NCI-H524 (cell line): ENCODE data around the gene TLE2.
"Not testable (repeated sequence)": the region's sequence is repeated elsewhere in the genome, so short reads cannot be mapped to it uniquely, and the experiment has no call there.

Experiments
- DNase-seq, 2 experiments: peaks; one replicate each; lab custom pipeline; 2025; lab: John Stamatoyannopoulos, UW

The TLE2 gene

DNA sequence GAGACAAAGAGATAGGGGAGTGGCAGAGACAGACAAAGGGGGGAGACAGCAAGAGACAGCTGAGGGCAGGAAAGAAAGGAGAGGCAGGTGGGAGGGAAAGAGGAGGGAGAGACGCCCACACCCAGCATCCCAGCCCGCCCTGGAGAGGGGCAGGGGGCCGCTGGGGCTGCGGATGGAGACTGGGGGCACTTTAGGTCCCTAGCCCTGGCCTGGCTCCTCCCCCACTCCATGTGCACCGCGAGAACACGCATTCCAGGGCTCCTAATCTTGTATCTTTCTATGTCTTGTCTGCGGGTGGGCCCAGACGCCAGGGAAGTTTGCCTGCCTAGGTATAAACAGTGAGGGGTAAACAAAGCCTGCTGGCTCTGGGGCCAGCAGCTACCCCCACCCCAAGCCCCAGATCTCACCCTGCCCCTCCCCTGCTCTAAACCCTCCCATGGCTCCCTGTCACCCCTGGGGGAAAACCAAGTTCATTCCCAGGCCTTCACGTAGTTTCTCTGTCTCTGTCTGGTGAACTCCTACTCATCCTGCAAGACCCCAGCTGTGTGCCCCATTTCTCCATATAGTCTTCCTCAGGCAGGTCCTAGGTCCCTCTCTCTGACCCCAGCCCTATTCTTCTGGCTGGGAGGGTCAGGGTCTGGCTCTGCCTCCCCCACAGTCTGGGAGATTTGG is 27.5 kb upstream of the TLE2 start:
- no peak for DNase-seq

DNA sequence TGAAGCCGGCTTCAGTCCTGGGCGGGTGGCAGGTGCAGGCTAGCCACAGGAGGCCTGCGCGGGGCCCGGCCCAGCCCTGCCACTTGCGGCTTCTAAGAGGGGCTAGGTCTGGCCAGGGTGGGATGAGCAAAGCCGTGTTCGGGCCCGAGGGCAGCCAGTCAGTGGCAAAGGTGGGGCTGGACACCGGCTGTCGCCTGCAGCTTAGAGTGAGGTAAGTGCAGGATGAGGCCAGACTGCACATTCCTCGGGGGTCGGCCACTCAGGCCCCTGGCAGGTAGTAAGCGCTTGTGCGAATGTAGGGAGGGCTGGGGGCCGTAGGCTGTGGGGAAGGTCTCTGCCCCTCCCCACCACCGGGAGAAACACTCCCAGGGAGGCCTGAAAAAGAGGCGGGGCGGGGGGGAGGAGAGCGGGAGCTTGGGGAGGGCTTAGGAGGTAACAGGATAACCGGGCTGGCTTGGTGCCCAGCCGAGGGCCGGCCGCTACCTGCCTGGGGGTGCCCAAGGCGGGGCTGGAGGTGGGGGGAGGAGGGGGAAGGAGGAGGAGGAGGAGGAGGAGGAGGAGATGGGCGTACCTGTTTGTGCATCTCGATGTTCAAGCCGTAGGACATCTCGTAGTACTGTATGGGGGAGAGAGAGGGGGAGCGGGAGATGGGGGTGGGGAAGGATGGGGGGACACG is 26.8 kb upstream of the TLE2 start:
- DNase-seq: peak; percentile 44 to 75

DNA sequence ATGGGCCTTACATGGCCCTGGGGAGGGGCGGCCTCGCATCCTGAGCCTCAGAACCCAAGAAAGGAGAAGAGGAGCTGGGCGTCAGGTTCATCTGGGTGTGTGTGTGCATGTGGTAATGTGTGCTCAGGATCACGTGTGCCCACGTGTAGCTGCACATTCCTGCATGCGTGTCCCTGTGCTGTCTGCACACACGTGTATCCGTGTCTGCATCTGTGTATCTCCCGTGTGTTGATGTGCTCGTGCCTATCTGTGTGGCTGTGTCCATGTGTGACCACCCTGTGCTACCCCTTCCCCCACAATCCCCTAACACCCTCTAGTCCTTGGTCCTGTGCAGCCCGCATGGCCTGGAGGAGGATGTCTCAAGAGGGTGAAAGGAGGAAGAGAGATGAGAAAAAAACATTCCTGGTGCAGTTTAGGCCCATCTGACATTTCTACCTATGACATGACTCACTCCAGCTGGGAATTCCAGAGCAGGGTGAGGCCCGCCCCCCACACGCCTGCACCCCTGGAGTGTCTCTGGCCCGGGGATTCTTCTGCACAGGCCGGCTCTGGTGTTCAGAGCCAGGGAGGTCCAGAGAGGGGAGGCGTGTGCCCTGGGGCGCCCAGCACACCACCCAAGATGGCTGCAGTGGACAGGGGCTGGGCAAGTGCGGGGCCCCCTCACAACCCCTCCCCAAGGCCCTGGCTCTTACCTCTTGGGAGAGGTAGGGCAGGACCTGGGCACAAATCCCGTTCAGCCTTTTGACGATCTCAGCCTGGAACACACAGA is 26.1 kb upstream of the TLE2 start:
- DNase-seq: no peak

DNA sequence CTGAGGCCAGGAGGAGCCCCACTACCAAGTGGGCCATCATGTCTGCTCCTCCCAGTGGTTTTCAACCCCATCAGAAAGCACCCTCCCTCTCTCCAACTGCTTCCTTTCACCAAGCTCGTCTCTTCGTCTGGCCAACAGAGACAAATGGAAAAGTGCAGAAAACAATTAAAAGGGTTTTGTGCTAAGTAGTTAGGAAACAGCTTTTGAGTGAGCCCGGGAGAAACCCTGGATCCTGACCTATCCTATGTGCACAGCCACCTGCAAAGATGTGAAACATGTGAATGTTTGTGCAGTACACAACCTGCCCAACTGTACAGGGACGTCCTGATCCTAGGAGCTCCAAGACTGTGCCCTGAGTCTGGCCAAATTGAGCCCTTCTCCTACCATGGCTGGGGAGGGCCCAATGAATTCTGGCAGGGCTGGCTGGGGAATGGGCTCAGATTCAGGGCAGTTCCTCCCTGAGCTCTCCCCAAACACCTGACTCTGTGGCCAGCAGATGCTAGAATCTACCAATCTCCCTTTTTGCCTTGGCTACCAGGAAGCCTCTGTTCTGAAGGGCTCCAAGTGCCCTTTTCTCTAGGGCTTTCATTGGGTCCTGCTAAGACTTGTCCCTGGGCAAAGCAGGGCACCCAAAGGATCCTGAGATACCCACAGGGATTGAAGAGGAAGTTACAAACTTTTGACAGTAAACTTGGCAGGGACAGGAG is 25.3 kb upstream of the TLE2 start:
- no peak for DNase-seq

DNA sequence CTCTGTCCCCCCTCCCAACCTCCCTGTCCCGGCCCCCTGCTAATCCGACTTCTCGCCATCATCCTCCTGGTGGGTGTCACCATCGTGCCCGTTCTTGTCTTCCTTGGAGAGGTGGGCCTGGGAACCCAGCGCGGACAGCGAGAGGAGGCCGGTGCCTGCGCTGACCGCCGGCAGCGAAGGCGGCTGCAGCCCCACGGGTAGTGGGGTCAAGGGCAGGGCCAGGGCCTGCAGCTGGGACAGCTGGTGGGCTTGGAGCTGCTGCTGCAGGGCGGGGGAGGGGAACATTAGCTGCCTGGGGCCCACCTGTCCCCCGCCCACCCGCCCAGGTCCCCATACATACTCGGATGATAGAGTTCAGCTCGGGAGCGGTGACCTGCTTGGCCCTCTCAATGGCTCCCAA is 24.7 kb upstream of the TLE2 start:
- DNase-seq: no peak

DNA sequence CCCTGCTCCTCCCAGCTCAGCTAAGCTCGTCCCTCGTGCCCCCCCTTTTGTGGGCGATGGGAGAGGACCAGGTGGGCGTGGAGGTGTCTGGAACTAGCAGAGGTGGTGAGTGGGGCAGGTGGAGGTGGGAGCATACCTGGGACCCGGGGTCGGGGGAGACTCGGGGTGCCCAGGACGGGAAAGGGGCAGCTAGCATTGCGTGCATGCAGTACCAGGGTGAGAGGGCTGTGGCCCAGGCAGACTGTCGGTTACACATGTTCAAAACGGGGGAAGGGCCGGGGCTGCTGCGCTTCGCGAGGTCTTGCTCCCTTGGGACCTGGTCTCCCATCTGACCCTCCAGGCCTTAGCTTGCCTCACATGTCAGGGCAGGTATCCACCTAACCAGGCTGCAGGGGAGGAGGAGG is 24.1 kb upstream of the TLE2 start:
- no peak for DNase-seq

DNA sequence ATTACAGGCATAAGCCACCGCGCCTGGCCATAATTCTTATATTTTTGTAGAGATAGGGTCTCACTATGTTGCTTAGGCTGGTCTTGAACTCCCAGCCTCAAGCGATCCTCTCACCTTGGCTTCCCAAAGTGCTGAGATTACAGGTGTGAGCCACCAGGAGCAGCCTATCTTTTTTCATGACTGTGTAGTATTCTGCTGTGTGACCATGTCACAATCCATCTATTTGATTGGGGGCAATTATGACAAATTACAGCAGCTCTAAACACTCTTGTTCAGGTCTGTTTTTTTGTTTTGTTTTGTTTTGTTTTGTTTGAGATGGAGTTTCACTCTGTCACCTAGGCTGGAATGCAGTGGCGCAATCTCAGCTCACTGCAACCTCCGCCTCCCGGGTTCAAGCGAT is 20.9 kb upstream of the TLE2 start:
- not testable (repeated sequence) for DNase-seq

DNA sequence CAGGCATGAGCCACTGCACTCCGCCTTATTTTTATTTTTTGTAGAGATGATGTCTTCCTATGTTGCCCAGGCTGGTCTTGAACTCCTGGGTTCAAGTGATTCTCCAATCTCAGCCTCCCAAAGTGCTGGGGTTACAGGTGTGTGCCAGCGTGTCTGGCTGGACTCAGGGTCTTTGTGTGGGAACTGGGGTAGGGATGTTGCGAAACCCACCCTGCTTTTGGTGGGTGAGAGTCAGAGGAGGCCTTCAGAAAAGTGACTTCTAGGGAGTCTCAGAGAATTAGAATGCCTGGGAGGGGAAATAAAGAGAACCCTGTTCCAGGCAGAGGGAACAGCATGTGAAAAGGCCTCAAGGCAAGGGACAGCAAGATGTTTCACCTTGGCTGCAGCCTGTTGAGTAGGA is 20.0 kb upstream of the TLE2 start:
- no peak for DNase-seq

DNA sequence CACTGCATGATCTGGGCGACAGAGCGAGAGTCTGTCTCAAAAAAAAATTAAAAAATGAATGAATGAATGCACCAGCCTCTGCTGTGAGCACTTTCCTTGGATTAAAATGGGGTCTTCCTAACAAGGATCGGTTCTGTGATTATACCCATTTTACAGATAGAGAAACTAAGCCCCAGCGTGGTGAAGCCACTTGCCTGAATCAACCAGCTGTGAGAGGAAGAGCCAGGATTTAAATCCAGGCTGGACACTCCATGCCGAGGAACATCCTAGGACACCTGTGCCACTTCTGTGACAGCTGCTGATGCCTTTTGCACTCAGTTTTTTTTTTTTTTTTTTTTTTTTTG is 19.1 kb upstream of the TLE2 start:
- DNase-seq: peak in 1 of 2 experiments; percentile 68

DNA sequence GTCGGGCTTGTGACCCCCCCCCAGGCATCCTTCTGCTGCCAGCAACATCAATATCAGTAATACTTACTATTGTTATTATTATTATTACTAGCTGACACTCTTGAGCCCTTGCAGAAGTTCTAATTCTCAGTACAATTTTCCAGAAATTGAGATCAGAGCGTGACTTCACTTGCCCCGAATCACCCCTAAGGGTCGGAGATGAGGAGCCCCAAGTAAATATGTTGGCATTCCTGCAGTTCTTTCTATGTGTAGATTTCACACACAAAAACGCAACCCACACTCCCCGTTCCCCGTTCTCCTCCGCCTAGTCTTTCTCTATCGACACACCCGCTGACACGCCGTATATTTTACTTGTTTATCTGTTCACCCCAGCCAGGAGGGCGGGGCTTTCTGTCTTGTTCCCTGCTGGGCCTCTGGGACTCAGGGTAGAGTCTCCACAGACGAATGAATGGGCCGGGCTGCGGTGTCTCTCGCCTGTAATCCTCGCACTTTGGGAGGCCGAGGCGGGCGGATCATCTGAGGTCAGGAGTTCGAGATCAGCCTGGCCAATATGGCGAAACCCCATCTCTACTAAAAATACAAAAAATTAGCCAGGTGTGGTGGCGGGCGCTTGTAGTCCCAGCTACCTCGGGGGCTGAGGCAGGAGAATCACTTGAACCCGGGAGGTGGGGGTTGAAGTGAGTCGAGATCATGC is 18.6 kb upstream of the TLE2 start:
- peak; percentile 48 to 52 for DNase-seq

DNA sequence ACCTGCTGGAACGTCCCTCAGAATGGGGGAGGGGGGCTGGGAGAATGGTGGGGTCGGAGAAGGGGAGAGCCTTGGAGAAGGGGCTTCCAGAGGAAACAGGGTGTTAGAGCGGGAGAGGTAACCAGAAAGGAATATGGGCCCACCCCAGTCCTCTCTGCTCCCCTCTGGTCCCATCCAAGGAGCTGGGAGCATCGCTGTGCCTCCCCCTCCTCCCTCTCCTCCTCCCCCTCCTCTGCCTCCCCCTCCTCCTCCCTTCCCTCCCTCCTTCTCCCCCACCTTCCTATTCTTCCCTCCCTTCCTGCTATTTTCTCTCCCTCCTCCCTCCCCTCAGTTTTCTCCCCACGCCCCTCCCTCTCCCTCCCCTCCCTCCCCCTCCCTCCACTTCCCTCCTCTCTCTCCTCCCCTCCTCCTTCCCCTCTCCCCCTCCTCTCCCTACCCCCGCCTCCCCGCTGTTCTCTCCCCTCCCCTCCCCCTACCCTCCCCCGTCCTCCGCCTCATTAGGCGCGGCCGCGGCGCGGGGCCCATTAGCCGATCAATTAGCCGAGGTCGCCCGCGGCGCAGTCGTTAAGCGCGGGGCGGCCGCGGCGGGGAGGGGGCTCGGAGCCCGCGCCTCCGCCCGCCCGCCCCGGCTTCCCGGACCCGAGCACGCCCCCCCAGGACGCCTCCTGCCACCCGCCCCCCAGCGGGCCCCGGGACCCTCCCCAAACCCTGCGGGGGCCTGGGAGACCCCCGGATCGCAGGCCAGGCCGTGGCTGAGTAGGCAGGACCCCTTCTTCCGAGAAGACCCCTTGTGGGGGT is 17.8 kb upstream of the TLE2 start:
- peak; percentile 32 to 43 for DNase-seq

DNA sequence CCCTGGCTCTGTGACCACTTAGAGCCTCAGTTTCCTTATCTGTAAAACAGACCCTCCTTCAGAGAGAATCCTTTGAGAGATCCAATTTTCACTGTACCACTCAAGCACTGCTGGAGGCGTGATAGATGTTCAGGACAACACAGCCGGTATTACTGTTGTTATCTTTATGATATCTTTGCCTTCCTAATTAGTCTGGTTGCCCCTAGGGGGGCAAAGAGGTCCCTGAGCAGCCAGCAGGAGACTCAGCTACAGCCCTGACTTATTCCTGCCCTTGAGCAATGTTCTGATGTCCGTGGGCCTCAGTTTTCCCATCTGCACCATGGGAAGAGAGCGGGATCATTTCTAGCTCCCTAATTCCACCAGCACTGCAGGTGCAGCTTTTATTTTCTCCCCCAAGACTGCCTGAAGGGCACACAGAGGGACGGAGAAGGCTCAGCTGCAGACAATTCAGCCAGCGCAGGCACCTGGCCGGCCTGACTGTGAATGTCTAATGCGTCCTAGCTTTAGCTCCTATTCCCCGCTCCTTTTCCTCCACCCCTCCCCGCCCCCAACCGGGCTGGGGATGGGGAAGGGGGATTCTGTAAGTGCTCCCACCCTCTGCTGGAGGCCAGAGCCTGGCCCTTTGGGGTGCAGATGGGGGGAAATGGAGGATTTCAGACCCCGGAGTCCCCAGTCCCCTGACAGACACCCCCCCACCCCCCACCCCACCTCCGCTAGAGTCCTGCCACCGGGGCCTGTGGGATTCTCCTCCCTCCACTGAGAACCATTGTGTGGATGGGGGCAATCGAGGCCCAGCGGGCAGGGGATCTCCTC is 17.0 kb upstream of the TLE2 start:
- no peak for DNase-seq

DNA sequence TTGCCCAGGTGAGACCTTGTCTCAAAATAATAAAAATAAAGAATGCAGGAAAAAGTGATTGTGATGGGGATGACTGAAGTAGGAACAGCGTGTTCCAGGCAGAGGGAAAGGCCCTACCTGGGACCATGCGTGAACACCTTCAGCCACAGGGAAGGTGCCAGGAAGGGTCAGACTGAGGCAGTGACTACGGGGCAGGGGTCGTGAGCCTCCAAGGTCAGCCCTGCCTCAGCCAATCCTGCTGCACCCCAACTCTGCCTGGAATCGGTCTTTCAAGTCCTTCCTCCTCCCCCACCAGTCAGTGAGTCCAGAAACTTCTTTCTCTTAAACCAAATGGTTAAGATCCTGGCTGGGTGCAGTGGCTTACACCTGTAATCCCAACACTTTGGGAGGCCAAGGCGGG is 16.1 kb upstream of the TLE2 start:
- no peak for DNase-seq

DNA sequence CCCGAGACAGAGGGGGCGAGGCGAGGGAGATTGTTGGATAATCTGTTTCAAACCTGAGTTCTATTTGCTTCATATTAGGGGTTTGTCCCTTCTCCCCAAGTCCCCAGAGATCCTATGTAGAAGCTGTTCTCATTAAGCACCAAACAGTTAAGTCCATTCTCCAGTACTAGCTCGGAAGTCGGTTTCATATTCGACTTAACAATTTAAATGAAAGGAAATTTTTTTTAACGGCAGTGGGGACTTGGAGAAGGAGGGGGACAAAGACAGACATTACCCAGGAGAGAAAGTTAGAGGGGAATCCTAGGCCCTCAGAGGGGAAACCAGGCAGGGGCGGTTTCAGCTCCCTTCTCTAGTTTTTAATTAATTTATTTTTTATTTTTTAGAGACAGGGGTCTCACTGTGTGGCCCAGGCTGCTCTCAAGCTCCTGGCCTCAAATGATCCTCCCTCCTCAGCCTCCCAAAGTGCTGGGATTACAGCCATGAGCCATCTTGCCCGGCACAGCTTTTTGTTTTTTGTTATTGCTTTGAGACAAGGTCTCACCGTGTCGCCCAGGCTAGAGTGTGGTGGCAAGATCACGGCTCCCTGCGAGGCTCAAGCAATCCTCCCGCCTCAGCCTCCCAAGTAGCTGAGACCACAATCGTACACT is 13.7 kb upstream of the TLE2 start:
- DNase-seq: no peak

DNA sequence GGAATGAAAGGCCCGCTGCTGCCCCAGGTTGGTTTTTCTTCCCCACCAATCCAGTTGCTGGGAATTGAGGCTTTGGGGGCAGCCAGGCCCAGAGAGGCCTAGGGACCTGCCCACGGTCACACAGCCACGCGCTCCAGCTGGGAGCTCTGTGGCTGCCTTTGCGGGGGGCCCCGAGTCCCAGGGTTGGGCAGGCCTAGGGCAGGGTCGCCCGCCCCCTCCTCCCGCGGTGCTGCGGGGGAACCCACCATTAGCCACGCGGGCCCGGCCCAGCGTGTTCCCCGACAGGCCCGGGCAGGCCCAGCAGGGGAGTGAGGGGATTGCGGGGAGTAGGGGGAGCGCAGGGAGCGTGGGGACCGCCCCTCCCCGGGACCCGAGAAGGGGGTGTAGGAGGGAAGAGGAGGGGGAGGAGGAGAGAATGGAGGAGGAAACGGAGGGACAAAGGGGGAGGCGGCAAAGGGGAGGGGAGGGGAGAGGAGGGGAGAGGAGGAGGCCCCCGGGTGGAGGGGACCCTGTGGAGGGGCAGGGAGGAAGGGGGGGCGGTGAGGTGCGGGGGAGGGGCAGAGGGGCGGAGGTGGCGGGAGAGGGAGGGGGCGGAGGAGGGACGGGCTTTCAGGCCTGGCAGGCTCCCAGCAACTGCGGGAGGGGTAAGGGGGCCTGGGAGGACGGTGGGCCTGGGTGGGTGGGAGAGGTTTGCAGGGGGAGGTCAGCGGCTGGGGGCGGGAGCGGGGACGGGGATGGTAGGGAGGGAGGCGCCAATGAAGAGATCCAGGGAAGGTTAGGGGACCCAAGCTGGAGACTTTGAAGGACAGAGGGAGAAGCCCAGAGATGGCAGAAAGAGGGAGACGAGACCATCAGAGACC is 12.9 kb upstream of the TLE2 start:
- DNase-seq: no peak

DNA sequence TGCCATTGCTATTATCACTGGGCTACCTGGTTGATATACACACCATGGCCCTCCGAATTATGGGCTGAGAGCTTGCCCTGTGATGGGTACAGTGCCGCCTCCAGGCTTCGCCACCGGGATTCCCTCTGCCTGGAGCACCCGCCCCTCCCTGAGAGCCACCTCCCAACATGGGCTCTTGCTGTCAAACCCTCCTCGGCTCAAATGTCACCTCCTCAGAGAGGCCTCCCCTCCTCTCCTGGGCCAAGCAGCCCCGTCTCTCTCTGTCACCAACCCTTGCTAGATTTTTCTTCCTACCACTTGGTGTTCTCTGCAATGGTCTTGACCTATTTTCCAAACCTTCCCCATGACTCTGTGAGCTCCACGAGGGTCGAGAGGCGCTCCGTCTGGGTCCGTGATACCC is 12.2 kb upstream of the TLE2 start:
- no peak for DNase-seq

DNA sequence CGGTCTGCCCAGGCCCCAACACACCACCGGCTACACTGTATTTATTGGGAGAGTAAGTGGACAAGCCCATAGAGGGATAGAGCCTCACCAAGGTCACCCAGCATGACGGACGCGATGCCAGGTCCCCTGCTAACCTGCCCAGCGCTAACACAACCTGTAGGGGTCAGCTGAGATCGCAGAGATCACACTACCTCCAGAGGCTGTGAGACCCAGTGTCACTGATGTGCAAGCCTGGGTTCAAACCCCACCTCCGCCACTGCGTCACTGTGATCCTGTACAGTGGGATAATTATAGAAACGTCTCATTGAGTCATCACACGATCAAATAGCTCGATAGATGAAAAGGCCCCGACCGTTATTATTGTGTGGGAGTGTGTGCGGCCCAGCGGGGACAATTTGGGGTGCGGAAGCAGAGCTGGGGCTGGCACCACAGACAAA is 10.6 kb upstream of the TLE2 start:
- DNase-seq: no peak

DNA sequence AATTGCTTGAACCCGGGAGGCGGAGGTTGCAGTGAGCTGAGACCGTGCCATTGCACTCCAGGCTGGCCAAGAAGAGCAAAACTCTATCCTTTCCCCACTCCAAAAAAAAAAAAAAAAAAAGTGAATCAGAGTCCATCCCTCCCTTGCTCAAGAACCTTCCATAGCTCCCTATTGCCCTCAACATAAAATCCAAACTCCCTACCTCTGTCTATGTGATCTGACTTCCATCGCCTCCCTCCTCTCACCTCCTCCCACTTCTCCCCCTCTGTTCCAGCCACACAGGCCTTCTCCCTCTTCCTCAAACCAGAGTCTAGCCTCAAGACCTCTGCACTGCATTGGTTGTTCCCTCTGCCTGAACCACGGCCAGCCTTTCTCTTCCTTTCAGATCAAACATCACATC is 10.0 kb upstream of the TLE2 start:
- DNase-seq: no peak

DNA sequence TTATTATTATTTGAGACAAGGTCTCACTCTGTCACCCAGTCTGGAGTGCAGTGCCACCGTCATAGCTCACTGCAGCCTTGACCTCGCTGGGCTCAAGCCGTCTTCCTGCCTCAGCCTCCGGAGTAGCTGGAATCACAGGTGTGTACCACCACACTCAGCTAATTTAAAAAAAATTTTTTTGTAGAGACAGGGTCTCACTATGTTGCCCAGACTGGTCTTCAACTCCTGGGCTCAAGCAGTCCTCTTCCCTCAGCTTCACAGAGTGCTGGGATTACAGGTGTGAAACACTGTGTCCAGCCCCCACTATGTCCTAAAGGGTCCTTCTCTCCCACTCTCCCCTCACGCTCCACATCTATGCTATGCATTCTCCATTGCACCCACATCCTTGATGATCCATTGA is 9.1 kb upstream of the TLE2 start:
- no peak for DNase-seq
